Measurements from ENCODE around the gene NME7. TPM values are rescaled to one million over a fixed set of nuclear protein-coding genes. Genes with fewer than 3 reads are reported as not detected.
"Not testable (repeated sequence)": the region's sequence is repeated elsewhere in the genome, so short reads cannot be mapped to it uniquely, and the experiment has no call there.

Gene NME7, protein sequence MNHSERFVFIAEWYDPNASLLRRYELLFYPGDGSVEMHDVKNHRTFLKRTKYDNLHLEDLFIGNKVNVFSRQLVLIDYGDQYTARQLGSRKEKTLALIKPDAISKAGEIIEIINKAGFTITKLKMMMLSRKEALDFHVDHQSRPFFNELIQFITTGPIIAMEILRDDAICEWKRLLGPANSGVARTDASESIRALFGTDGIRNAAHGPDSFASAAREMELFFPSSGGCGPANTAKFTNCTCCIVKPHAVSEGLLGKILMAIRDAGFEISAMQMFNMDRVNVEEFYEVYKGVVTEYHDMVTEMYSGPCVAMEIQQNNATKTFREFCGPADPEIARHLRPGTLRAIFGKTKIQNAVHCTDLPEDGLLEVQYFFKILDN
- total RNA-seq (2014; rRNA removed; shearing (Covaris generic)), result 67.1 and 109 TPM in 2 replicates

DNA sequence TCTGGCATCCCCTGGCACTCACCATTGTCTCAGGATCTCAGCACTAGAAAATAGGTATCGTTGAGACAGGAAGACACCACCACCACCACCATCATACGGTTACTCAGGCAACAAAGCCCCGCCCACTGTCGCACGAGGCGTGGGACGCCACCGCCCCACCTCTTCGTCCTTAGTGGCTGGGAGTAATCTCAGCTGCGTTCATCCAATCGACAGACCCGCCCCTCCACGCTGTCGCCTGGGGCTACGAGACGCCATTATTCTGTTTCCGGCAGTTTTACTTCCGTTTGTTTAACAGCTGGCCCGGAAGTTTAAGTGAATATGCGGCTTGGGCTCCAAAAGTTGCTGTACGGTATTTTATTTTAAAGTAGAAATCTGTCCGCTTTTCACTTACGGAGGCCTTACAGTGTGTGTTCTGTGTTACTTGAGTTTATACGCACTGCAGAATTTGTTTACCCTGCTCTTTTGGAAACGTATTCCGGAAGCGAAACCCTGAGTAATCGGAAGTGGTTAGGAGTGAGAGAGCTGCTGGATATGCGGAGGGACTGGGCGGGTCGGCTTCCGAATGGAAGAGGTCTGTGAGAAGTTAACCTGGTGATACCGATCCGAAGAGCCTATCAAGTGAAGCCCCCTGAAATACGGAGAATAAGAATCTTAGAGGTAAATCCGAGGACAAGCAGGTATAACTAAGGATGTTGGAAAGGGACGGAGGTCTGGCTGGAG lies at the start of gene NME7, which contains the start of gene BLZF1:
Gene NME7, minus strand, starts transcription at position 112 of the 720 bp plus-strand sequence. Its CDS starts 87 bp downstream, at position 25.
Gene BLZF1, plus strand, starts transcription at position 510 of the 720 bp plus-strand sequence. CDS start 1,328 bp downstream, outside the sequence.
- peak; percentile 99 for DNase-seq (ENCODE audit: low read depth)

DNA sequence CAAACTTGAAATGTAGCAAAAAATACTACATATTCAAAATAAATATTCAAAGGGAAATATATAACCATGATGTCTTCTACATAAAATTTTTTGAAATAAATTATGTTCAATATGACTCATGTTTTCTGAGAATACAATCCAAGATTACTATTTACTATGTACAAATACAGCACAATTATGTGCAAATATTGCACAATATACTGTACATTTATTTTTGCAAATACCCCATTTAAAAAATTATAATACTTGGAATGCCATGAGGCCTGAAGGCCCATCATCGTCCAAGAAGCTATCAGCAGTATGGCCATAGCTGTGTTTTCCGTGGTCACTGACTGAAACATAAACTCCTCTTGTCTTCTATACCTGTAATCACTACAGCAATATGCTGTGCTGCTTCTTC lies 47.4 kb upstream of the NME7 start:
- DNase-seq (ENCODE audit: low read depth), result no peak

DNA sequence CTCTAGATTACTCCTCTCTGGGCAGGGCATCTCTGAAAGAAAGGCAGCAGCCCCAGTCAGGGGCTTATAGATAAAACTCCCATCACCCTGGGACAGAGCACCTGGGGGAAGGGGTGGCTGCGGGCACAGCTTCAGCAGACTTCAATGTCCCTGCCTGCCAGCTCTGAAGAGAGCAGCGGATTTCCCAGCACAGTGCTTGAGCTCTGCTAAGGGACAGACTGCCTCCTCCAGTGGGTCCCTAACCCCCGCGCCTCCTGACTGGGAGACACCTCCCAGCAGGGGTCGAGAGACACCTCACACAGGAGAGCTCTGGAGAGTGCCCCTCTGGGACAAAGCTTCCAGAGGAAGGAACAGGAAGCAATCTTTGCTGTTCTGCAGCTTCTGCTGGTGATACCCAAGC lies 40.7 kb upstream of the NME7 start:
- not testable (repeated sequence) for DNase-seq (ENCODE audit: low read depth)

DNA sequence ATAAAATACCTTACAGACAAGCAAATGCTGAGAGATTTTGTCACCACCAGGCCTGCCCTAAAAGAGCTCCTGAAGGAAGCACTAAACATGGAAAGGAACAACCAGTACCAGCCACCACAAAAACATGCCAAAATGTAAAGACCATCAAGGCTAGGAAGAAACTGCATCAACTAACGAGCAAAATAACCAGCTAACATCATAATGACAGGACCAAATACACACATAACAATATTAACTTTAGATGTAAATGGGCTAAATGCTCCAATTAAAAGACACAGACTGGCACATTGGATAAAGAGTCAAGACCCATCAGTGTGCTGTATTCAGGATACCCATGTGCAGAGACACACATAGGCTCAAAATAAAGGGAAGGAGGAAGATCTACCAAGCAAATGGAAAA lies 35.0 kb upstream of the NME7 start:
- not testable (repeated sequence) for DNase-seq (ENCODE audit: low read depth)

DNA sequence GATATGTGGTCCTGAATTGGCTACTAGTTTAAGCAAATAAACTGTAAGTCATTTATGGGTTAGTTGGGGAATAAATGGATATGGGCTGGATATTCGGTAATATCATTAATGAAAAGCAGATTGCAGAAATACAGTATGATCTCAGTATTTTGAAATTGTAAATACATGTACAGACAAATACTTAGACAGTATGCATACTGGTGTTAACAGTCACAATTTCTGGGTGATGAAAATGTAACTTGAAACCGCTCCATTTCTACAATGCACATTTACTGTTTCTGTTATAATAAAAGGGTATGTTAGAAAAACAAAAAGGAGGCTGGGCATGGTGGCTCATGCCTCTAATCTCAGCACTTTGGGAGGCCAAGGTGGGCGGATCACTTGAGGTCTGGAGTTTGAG lies 28.4 kb upstream of the NME7 start:
- no peak for DNase-seq (ENCODE audit: low read depth)

DNA sequence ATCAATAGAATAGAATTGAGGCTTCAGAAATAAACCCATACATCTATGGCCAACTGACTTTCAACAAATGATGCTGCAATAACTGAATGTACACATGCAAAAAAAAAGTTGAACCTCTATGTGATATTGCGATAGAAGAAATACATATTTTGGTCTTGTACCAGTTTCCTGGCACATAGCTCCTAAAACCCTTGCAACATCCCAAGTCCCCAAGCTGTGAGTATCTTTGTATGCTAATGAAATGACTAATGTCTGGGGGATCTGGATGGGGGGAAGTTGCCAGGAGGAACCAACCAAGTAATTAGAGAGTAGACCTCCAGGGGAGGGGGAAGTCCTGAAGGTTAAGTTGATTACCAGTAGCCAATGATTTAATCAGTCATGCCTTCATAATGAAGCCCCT lies 24.8 kb upstream of the NME7 start:
- DNase-seq (ENCODE audit: low read depth), result peak; percentile 7

DNA sequence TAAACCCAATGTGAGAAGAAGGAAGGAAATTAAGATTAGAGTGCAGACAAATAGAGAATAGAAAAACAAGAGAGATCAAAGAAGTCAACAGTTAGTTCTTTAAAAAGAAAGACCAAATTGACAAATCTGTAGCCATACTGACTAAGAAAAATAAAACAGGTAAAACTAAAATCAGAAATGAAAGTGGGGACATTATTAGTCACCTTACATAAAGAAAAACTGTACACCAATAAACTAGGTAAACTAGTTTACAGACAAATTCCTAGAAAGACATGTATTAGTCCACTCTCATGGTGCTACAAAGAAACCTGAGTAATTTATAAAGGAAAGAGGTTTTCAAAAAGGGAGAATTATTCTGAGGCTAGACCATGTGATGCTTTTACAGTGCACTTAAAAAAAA lies 22.7 kb upstream of the NME7 start:
- no peak for DNase-seq (ENCODE audit: low read depth)

DNA sequence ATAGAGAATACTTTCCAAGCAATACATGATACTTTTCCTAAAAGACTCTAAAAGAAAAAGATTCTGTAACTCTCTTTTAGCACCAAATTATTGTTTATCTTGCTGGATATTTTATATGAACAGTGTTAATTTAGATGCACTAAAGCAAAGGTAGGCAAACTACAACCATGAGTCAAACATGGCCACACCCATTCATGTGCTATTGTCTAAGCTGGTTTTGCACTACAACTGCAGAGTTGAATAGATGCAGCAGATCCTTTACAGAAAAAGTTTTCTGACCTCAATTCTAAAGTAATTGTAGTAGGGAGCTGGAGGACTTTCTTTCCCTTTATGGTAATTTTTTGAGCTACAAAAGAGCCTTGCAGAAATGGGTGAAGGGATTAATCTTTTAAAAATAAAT lies 19.8 kb upstream of the NME7 start:
- no peak for DNase-seq (ENCODE audit: low read depth)

DNA sequence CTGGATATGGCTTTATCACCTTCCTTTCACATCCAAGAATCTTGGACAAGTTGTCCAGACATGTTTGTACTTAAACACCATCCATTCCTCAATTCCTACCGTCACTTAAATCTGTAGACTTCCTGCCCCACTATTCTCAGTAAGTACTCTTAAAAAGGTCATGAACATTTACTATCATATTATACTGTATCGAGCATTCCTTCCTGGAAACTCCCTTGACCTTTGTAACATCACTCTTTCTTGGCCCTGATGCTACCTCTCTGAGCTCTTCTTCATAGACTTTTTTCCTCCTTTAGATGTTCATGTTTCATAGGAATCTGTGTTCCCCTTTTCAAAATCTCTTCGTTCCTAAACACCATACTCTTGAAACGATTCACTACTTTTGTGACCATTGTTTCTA lies 15.9 kb upstream of the NME7 start:
- DNase-seq (ENCODE audit: low read depth), result no peak

DNA sequence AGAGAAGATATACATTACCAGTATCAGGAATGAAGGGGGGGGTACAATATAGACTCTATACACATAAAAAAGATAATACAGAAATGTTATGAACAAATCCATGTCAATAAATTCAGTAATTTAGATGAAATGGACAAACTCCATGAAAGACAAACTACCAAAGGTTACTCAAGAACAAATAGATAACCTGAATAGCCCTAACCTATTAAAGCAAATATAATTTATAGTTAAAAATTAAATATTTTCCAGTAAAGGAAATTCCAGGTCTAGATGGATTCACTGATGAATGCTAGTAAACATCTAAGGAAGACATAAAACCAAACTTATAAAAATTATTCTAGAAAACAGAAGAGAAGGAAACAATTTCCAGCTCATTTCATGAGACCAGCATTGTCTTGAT lies 13.6 kb upstream of the NME7 start:
- no peak for DNase-seq (ENCODE audit: low read depth)

DNA sequence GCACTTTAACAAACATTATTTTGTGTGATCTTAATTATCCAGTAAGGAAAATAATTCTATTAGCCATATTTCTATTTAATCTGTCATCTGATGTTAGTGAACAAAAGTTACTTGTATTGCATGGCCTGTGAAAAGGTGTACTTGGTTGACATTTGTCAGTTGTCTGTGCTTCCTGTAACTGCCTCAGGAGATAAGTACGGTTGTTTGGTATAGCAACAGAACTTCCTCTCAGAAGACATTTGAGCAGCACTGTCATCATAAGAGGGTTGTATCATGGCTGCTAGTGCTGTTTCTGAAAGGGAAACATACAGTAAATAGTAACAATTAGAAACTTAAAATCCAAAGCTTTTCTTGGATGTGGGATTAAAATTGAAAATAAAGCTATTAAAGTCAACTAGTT lies 3.8 kb upstream of the NME7 start:
- DNase-seq (ENCODE audit: low read depth), result no peak

DNA sequence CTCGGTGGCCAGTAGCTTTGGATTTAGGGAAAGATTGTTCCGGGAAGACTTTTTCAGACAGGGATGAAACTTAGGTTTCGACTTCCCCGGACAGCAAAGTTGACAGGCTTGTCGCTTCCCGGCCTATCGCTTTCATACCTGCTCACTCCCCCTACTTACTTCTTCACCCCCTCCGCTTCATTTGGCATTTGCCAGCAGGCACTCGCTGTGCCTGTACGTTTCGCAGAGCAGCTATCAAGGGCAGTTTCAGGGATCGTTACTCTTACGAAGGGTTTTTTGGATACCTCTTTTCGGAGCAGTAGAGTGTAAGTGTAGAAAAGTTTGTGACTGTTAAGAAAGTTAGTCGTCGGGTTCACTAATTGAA lies 791 bp upstream of the NME7 start:
- DNase-seq (ENCODE audit: low read depth), result no peak

DNA sequence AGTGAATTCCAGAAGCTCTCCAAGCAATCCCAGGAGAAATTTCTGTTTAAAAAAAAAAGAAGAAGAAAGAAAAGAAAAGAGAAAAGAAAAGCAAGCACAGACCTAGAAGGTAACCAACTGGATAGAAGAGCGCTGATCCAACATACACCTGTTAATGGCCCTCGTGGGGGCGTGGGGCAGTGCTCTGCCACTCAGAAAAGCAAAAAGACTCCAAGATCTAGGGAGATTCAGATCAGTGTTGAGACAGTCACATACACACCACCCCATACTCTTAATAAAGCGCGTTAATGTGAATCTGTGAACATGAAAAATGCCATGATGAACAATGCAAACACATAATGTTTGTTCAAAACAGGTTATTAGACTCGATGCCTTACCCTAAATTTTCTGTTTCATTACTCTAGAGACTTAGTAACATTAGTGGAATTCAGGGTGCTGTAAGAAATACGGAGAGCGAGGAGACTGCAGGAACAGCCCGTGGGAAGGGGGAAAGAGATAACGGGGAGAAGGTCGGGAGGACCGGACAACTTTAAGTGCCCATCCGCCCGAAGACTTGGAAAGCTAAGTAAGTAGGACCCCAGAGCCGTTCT lies 406 bp downstream of the NME7 start:
- no peak for DNase-seq (ENCODE audit: low read depth)

DNA sequence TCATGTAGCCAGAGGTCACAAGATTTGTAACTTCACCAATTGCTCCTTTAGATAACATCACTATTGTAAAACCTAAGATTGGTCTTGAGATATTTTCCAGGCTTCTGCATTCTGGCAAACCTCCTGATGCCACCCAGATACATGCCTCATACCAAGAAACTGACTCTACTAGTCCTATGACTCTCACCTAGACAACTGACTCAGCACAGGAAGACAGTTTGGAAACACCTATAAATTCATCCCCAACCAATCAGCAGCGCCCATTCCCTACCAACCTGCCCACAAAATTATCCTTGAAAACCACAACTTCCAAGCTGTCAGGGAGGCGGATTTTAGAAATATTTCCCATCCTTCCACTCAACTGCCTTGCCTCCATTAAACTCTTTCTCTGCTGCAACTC lies 2.6 kb downstream of the NME7 start:
- DNase-seq (ENCODE audit: low read depth), result peak; percentile 49

DNA sequence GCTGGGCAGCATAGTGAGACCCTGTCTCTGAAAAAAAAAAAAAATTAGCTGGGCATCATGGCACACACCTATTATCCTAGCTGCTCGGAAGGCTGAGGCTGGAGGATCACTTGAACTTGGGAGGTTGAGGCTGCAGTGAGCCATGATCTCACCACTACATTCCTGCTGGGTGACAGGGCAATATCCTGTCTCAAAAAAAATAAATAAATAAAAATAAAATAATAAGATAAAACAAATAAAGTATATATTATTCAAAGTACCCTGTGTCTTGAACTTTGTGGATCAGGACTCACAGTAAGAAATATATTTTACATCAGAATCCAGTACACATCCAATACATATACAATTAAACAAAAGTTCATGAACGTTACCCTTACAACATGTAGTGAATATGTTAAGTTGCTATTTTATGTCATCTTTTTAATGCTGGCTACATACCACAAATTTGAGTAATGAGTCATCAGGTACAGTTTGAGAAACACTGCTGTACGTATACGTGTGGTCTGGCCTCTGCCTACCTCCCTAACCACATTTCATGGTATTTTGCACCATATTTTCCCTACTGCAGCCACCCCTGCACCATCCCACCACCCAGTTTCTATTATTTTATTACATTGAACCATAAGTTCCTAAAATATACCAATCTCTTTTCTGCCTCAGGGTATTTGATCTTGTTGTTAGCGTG lies 4.4 kb downstream of the NME7 start:
- DNase-seq (ENCODE audit: low read depth), result peak; percentile 79

DNA sequence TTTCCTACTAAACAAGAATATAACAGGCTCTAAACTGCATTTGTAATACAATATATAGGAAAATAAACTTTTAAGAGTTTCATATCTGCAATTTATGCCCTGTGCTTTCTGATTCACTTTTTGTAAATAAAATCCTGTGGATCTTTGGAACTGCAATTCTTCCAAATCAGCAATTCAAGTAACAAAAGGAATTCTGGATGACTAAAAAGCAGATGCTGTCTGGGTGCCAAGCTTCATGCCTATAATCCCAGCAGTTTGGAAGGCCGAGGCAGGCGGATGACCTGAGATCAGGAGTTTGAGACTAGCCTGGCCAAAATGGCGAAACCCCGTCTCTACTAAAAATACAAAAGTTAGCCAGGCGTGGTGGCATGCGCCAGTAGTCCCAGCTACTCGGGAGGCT lies 6.3 kb downstream of the NME7 start:
- no peak for DNase-seq (ENCODE audit: low read depth)

DNA sequence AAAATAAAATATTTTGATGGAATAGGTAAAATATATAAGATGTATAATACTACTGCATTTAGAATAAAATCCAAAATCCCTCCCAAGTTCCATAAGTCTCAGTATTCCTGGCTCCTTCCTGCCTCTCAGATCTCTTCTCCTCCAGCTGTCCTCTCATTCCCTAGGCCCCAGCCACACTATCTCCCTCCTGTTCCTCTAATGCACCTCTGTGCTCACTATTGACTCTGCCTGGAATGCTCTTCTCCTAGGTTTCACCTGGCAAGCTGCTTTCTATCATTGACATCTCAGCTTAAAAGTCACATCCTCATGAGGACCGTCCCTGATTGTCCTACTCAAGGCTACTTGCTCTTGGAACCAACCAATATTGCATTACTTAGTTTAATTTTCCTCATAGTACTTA lies 7.2 kb downstream of the NME7 start:
- DNase-seq (ENCODE audit: low read depth), result no peak

DNA sequence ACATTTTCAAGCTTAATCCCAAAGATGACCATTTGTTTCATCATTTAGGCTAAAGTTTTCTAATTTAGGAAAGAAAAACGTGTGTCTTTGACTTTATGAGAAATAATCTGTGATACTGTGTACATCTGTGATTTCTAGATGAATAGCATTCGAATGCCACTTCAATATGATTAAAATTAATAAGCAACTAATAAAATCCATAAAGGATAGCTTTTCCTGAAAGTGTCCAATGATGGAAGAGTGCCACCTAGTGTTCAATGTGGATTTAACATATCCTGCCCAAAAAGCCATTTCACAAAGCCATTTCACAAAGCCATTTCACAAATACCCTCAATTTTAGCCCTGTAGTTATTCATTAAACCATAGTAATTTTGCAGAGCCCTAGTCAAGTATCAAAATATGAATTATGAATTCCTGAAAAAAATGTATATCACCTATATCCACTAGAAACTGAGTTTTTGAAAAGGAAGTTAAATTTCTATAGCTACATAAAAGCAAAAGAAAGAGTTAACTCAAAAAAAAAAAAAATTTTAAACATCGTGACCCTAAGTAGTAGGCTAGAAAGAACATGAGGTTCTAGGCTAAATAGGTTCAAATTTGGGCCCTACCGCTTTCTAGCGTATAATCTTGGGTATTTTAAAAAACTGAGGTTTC lies 19.1 kb downstream of the NME7 start:
- peak; percentile 52 for DNase-seq (ENCODE audit: low read depth)

DNA sequence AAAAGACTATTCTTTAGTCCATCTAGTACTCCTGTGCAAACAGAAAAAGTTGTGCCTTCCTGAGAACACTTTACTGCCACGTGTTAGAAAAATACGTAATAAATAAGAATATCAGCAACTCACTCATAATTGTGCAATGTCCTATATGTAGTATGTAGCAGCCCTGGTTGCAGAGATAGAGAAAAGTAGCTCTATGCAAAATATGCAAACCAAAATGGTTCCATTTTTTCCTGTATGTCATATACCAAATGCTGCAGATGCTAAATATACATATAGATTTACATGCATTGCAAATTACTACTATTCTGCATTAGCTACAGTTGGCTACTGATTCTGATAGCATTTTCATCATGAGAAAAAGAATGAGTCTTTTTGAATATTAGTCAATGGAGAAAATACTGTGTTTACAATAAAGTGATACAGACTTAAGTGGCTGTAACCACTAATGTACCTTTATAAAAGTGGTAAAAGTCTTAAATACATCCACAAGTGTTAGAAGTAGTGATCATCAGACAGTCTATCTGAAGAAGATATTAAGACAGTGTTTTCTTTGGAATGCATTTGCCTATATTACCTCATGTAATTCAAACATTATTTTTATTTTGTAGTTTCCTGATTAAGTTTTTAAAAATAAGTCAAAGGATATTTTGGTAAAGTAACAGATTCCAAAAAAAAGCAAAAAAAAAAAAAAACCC lies 19.8 kb downstream of the NME7 start:
- no peak for DNase-seq (ENCODE audit: low read depth)

DNA sequence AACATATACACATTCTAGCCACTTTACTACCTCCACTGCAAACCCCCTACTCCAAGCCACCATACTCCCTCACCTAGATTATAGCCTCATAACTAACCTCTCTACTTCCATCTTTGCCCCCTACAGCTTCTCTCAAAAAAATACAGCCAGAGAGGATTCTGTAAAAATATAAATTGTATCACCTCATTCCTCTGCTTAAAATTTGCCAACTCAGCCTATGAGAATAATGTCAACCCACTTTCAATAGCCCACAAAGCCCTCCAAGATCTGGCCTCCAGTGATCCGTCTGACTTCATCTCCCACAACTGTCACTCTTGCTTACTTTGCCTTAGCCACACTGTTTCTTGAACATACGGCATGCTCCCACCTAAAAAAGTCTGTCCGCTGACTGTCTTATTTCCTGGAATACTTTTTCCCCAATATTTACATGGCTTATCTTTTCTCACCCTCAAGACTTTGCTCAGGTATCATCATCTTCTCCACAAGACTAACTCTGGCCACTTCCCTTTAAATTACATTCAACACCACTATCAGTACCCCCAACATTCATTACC lies 21.5 kb downstream of the NME7 start:
- DNase-seq (ENCODE audit: low read depth), result no peak

DNA sequence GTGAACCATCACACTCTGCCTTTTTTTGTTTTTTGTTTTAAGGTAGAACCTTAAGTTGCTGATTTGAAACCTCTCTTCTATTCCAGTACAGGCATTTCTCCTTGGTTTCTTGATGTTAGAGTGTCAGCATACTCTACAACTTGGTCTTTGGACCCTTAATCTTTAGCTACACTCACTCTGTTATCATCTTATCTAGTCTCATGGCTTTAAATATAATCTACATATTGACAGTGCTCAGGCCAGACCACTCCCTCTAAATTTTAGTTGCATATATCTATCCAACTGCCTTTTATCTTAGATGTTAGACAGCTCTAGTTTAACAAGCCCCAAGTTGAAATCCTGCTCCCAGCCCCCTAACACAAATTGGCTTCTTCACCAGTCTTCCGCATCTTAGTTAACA lies 22.1 kb downstream of the NME7 start:
- DNase-seq (ENCODE audit: low read depth), result no peak
